ENCODE results near the gene CDC73.

- TF ChIP-seq CTCF (IDR thresholded peaks at IDR 0.05) (no peak), EP300 (IDR thresholded peaks at IDR 0.05) (no peak), POLR2A (IDR thresholded peaks at IDR 0.05) (no peak)
These were observed 27.7 kb upstream of the CDC73 start for GRCh38 chr1:193094112-193094511.
